Stimulated activated CD4-positive, alpha-beta T cell treated with anti-CD3 and anti-CD28 coated beads, Interleukin-1b, Interleukin-23, amount 100 ng/mL, for 24 hours (primary cell): Measurements from ENCODE around the gene DIPK1A.

ENCODE experiments used
- DNase-seq, 4 experiments: peaks; one replicate each; pipeline ENCODE4 v3.0.0-alpha.2; 2020; ENCODE audit warnings: low read depth in 4 of 4, low spot score in 1 of 4

DIPK1A gene

DNA sequence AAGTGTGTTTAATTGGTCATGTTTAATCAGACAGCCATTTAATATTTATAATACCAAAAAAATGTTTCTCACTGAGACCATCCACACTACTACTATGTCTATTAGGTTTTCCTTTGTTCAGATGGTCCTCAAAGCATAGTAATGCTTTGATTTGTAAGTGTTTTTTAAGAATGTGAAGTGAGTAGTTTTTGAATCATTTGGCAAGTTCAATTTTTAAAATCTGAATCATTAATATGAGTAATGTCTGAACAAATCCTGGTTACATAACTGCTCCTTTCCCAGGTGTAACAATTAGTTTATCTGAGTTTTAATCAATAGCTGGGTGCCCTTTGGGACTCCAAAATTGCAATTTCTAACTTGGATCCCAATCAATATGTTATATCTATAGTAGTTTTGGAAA is 152.9 kb downstream of the DIPK1A start:
- DNase-seq = no peak

- DNase-seq = no peak
Measured at GRCh38 chr1:92805216-92805615, 156.0 kb downstream of the DIPK1A start.

GRCh38 chr1:92804721-92805201 is 156.5 kb downstream of the DIPK1A start:
- no peak for DNase-seq

- DNase-seq = no peak
Measured at GRCh38 chr1:92803140-92803887, 157.9 kb downstream of the DIPK1A start.

GRCh38 chr1:92797961-92798360 is 163.3 kb downstream of the DIPK1A start:
- no peak for DNase-seq

DNA sequence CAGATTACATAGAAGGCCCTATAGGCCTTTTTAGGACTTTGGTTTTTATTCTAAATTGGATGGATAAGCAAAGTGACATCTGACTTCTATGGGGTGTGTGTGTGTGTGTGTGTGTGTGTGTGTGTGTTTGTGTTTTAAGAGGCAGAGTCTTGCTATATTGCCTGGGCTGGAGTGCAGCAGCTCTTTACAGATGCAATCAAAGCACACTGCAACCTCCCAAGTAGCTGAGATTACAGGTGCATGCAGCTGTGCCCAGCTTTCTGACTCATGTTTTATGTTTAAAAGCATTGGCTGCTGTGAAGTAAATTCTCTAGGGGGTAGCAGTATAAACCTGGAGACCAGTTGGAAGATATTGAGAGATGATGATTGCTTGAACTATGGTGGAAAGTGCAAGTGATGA is 164.0 kb downstream of the DIPK1A start:
- DNase-seq = no peak

- no peak for DNase-seq
Measured at GRCh38 chr1:92795166-92795565, 166.1 kb downstream of the DIPK1A start.

GRCh38 chr1:92792340-92792782 is 168.9 kb downstream of the DIPK1A start:
- no peak for DNase-seq
